Heart left ventricle (tissue), 13 donors: ENCODE measurements around the gene IGHMBP2.

Source experiments
- POLR2A ChIP-seq, 2 donors: fragments of 450-650 bp; IDR thresholded peaks; one replicate each; pipeline ENCODE4 v1.6.1; 2017; ENCODE audit warnings: antibody characterized with exemption in 2 of 2, mild to moderate bottlenecking in 2 of 2, moderate library complexity in 2 of 2
- TF ChIP-seq, protein P1 (sequence below), 12 donors: fragments of 200-600 bp; sonication (generic) in 4 of 12; IDR thresholded peaks; one replicate each; pipeline versions ENCODE4 v1.5.0 to v1.8.0; 2018 to 2022; ENCODE audit warnings: antibody characterized with exemption in 12 of 12, mild to moderate bottlenecking in 5 of 12
- donor health status: ischemic (EF 13 %, LVEDD 7.1; RV severe dilation, severe dysfunction).
- donor health status: DM: no; HTN: yes; CAD: no.
- donor health status: DM: no; HTN: no; CAD: no.
- donor health status: ischemic (EF 25% LVEDD 6.9; RV normal size, moderate dysfunction).
- donor health status: ischemic (EF 25% LVEDD 5.7; RV mildly dilated, moderate dysfunction).
- donor health status: ischemic (EF 35%, LVEDD 5.7; RV mildly dilated, moderate dysfunction).
- donor health status: nonischemic (EF 11% LVEDD 7.7; RV severe dilation, severe dysfunction).
- donor health status: DM: yes; HTN: yes; CAD: no.
- donor health status: PGD.
- donor health status: ischemic (EF 29% LVEDD 5.4; RV normal size, mild dysfunction).
- donor health status: nonischemic (EF 23%, LVEDD 6.1; RV moderate dilation, normal function).

DNA sequence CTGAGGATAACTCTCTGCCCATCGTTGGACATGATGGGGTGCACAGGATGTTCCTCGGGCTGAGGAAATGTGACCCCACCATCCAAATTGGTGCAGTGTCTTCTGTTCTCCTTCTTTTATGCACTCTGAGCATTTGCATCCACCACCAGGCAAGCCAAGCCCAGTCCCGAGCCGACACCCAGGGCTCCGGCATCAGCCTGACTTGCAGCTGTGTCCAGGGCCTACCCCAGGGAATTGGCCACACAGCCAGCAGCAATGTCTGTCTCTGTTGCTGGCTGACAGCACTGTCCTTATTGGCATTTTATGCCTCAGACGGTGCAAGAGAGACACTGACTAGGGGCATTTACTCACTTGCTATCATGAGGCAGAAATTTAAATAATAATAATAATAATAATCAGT is 36.6 kb upstream of the IGHMBP2 start:
- TF ChIP-seq, protein P1, sequence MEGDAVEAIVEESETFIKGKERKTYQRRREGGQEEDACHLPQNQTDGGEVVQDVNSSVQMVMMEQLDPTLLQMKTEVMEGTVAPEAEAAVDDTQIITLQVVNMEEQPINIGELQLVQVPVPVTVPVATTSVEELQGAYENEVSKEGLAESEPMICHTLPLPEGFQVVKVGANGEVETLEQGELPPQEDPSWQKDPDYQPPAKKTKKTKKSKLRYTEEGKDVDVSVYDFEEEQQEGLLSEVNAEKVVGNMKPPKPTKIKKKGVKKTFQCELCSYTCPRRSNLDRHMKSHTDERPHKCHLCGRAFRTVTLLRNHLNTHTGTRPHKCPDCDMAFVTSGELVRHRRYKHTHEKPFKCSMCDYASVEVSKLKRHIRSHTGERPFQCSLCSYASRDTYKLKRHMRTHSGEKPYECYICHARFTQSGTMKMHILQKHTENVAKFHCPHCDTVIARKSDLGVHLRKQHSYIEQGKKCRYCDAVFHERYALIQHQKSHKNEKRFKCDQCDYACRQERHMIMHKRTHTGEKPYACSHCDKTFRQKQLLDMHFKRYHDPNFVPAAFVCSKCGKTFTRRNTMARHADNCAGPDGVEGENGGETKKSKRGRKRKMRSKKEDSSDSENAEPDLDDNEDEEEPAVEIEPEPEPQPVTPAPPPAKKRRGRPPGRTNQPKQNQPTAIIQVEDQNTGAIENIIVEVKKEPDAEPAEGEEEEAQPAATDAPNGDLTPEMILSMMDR (IDR thresholded peaks at IDR 0.05), result no peak
- TF ChIP-seq POLR2A (IDR thresholded peaks at IDR 0.05), result no peak
